HG02759 (cell line): Measurements from ENCODE around the gene CTNS.

ENCODE experiments used
- ATAC-seq: cut with Tn5 transposase; IDR thresholded peaks from one replicate; pipeline ENCODE4 v1.9.1; 2021; ENCODE audit warnings: mild to moderate bottlenecking, moderate library complexity; ENCODE audit not compliant: unreplicated experiment

Gene CTNS

GRCh38 chr17:3636154-3636907 is at the start of gene CTNS, which contains the start of gene SHPK:
Gene CTNS, plus strand, starts transcription at chr17:3636760. Its CDS starts 3,447 bp downstream, at chr17:3640207.
Gene SHPK, minus strand, starts transcription at chr17:3636250. Its CDS starts 31 bp downstream, at chr17:3636219.
- peak; percentile 95 for ATAC-seq

- ATAC-seq, result no peak
Measured at GRCh38 chr17:3589784-3590183, 46.8 kb upstream of the CTNS start.

GRCh38 chr17:3590231-3590630 is 46.3 kb upstream of the CTNS start:
- no peak for ATAC-seq

GRCh38 chr17:3590768-3591167 is 45.8 kb upstream of the CTNS start:
- ATAC-seq, result no peak

GRCh38 chr17:3592216-3592860 is 44.2 kb upstream of the CTNS start:
- ATAC-seq, result no peak

GRCh38 chr17:3593384-3593783 is 43.2 kb upstream of the CTNS start:
- no peak for ATAC-seq

- no peak for ATAC-seq
Measured at GRCh38 chr17:3594051-3594800, 42.3 kb upstream of the CTNS start.

GRCh38 chr17:3594976-3595375 is 41.6 kb upstream of the CTNS start:
- no peak for ATAC-seq

- ATAC-seq, result no peak
Measured at GRCh38 chr17:3596804-3597464, 39.6 kb upstream of the CTNS start.

- ATAC-seq, result no peak
Measured at GRCh38 chr17:3598078-3598477, 38.5 kb upstream of the CTNS start.

GRCh38 chr17:3600529-3601205 is 35.9 kb upstream of the CTNS start:
- ATAC-seq, result no peak

GRCh38 chr17:3602499-3602898 is 34.1 kb upstream of the CTNS start:
- no peak for ATAC-seq

- ATAC-seq, result no peak
Measured at GRCh38 chr17:3603119-3603869, 33.3 kb upstream of the CTNS start.

- no peak for ATAC-seq
Measured at GRCh38 chr17:3603870-3604259, 32.7 kb upstream of the CTNS start.

- ATAC-seq, result no peak
Measured at GRCh38 chr17:3609689-3610088, 26.9 kb upstream of the CTNS start.

GRCh38 chr17:3610523-3610922 is 26.0 kb upstream of the CTNS start:
- no peak for ATAC-seq

GRCh38 chr17:3613124-3613523 is 23.4 kb upstream of the CTNS start:
- no peak for ATAC-seq

- ATAC-seq, result no peak
Measured at GRCh38 chr17:3615160-3615870, 21.2 kb upstream of the CTNS start.

- no peak for ATAC-seq
Measured at GRCh38 chr17:3621146-3621720, 15.3 kb upstream of the CTNS start.
